GM12878 (cell line): ENCODE measurements around the gene CDC42BPA. TPM values are rescaled to one million over a fixed set of nuclear protein-coding genes. Genes with fewer than 3 reads are reported as not detected.

Experiments used
- BCL11A ChIP-seq: IDR thresholded peaks from 2 replicates; pipeline ENCODE4 v1.6.1; 2011; ENCODE audit warnings: low read depth, low read length
- EP300 ChIP-seq, 2 experiments: fragments of 150-350 bp in 1 of 2; IDR thresholded peaks; 2 replicates each; pipeline ENCODE4 v1.6.1; 2011 to 2012; ENCODE audit warnings: low read depth in 2 of 2, low read length in 2 of 2, borderline replicate concordance in 1 of 2, improper control_type of control experiment in 1 of 2, inconsistent platforms in 1 of 2; ENCODE audit not compliant: control insufficient read depth in 1 of 2
- HDAC2 ChIP-seq: fragments of 200-600 bp; sonication (generic); IDR thresholded peaks from 2 replicates; pipeline ENCODE4 v1.6.1; 2017
- JUNB ChIP-seq: IDR thresholded peaks from 2 replicates; pipeline ENCODE4 v1.6.1; 2016; ENCODE audit warnings: antibody characterized with exemption, mild to moderate bottlenecking
- SUPT20H ChIP-seq: IDR thresholded peaks from 2 replicates; pipeline ENCODE4 v1.6.1; 2011; ENCODE audit warnings: low read depth, mild to moderate bottlenecking, low read length, moderate library complexity, borderline replicate concordance; ENCODE audit not compliant: control insufficient read depth
- TCF12 ChIP-seq: IDR thresholded peaks from 2 replicates; pipeline ENCODE4 v1.6.1; 2011; ENCODE audit warnings: low read depth, mild to moderate bottlenecking, low read length
- TCF3 ChIP-seq: IDR thresholded peaks from 2 replicates; pipeline ENCODE4 v1.6.1; 2012; ENCODE audit warnings: low read depth, mild to moderate bottlenecking, low read length, borderline replicate concordance; ENCODE audit not compliant: insufficient read depth
- polyA plus RNA-seq, 11 experiments: library from polyadenylated mRNA; depleted of rRNA in 4 of 11; unstranded in 6 of 11; stranded (reverse) in 5 of 11; fragments of >200 nt; fragmentation: Nextera tagmentation in 4 of 11; fragmentation: Illumina TruSeq in 1 of 11; extraction: Ambion mirVana in 4 of 11; extraction: Trizol in 1 of 11; gene quantifications; 1 replicate in 1 of 11; 2 replicates in 10 of 11; pipeline versions ENCODE4 v1.2.1 to v1.2.3, GENCODE V29; 2011 to 2016; ENCODE audit warnings: inconsistent platforms in 2 of 11, missing spikeins in 2 of 11, low read depth in 1 of 11
- total RNA-seq, 4 experiments: library from RNA; depleted of rRNA in 3 of 4; stranded (reverse); fragments of >200 nt in 3 of 4; fragmentation: Illumina TruSeq in 1 of 4; extraction: Trizol in 1 of 4; gene quantifications; 2 replicates each; pipeline versions ENCODE4 v1.2.1 to v1.2.3, GENCODE V29; 2013 to 2021
- TF ChIP-seq, protein P1 (sequence below): fragments of 450-650 bp; formaldehyde crosslinking; IDR thresholded peaks from 2 replicates; pipeline ENCODE4 v1.4.0; 2020; ENCODE audit warnings: mild to moderate bottlenecking, moderate library complexity
- TF ChIP-seq, protein P2 (sequence below): fragments of 450-650 bp; IDR thresholded peaks from 2 replicates; pipeline ENCODE4 v1.6.1; 2016; ENCODE audit warnings: mild to moderate bottlenecking
- TF ChIP-seq, protein P3 (sequence below): fragments of 450-650 bp; IDR thresholded peaks from 2 replicates; pipeline ENCODE4 v1.6.1; 2017; ENCODE audit warnings: borderline replicate concordance

Gene CDC42BPA
- total and polyA plus RNA-seq, 10 of the 15 experiments (the other 5 are each of a cell fraction or from before 2014, with no cell fraction given) = 0.02 to 0.52 (median 0.10) TPM

DNA sequence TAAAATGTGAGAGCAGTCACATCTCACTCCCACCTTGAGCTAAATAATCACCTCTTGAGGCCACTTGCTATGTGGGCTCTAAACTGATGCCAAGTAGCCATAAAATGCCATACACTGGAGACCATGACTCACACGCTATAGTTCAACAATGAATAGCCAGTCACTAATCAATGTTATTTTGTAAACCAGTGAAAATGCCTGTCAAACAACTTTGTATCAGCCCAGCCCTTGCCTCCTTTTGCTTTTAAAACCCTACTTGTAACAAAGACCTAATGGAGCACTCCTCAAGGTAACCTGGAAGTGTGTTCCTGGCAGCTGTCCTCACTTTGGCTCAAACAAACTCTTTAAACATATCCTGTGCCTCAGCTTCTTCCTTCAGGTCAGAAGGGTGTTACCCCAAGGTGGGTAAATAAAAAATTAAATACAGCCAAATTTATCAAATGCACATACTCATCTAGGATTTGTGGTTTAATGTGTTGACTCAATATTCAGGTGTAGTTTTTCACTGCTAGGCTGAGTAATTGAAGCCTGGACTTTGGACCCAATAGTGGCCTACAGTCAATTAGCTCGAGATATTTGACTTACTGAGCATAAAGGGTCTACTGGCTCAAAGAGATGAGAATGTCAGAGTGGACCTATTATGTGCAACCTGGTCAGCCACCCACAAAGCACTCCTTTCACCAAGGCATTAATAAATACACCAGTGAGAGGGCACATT, 223.9 kb downstream of the CDC42BPA start (continued):
- TF ChIP-seq, protein P1, sequence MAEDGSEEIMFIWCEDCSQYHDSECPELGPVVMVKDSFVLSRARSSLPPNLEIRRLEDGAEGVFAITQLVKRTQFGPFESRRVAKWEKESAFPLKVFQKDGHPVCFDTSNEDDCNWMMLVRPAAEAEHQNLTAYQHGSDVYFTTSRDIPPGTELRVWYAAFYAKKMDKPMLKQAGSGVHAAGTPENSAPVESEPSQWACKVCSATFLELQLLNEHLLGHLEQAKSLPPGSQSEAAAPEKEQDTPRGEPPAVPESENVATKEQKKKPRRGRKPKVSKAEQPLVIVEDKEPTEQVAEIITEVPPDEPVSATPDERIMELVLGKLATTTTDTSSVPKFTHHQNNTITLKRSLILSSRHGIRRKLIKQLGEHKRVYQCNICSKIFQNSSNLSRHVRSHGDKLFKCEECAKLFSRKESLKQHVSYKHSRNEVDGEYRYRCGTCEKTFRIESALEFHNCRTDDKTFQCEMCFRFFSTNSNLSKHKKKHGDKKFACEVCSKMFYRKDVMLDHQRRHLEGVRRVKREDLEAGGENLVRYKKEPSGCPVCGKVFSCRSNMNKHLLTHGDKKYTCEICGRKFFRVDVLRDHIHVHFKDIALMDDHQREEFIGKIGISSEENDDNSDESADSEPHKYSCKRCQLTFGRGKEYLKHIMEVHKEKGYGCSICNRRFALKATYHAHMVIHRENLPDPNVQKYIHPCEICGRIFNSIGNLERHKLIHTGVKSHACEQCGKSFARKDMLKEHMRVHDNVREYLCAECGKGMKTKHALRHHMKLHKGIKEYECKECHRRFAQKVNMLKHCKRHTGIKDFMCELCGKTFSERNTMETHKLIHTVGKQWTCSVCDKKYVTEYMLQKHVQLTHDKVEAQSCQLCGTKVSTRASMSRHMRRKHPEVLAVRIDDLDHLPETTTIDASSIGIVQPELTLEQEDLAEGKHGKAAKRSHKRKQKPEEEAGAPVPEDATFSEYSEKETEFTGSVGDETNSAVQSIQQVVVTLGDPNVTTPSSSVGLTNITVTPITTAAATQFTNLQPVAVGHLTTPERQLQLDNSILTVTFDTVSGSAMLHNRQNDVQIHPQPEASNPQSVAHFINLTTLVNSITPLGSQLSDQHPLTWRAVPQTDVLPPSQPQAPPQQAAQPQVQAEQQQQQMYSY (CRISPR knock-in tag) = no peak
- TF ChIP-seq JUNB (no peak), SUPT20H (no peak), BCL11A (no peak), EP300 (IDR thresholded peaks at IDR 0.05; ENCODE audit: borderline replicate concordance in 1 of 2, control insufficient read depth in 1 of 2, low read depth in 2 of 2, low read length in 2 of 2) (no peak), HDAC2 (no peak), TCF12 (no peak), TCF3 (no peak)
- TF ChIP-seq, protein P2, sequence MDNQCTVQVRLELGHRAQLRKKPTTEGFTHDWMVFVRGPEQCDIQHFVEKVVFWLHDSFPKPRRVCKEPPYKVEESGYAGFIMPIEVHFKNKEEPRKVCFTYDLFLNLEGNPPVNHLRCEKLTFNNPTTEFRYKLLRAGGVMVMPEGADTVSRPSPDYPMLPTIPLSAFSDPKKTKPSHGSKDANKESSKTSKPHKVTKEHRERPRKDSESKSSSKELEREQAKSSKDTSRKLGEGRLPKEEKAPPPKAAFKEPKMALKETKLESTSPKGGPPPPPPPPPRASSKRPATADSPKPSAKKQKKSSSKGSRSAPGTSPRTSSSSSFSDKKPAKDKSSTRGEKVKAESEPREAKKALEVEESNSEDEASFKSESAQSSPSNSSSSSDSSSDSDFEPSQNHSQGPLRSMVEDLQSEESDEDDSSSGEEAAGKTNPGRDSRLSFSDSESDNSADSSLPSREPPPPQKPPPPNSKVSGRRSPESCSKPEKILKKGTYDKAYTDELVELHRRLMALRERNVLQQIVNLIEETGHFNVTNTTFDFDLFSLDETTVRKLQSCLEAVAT = no peak
- TF ChIP-seq, protein P3, sequence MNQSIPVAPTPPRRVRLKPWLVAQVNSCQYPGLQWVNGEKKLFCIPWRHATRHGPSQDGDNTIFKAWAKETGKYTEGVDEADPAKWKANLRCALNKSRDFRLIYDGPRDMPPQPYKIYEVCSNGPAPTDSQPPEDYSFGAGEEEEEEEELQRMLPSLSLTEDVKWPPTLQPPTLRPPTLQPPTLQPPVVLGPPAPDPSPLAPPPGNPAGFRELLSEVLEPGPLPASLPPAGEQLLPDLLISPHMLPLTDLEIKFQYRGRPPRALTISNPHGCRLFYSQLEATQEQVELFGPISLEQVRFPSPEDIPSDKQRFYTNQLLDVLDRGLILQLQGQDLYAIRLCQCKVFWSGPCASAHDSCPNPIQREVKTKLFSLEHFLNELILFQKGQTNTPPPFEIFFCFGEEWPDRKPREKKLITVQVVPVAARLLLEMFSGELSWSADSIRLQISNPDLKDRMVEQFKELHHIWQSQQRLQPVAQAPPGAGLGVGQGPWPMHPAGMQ = no peak
